Kidney tubule cell (primary cell): ENCODE measurements around the gene PCSK2.

Source experiments
- DNase-seq: peaks from one replicate; pipeline ENCODE4 v3.0.0-alpha.2; 2018; ENCODE audit warnings: low spot score

The PCSK2 gene

DNA sequence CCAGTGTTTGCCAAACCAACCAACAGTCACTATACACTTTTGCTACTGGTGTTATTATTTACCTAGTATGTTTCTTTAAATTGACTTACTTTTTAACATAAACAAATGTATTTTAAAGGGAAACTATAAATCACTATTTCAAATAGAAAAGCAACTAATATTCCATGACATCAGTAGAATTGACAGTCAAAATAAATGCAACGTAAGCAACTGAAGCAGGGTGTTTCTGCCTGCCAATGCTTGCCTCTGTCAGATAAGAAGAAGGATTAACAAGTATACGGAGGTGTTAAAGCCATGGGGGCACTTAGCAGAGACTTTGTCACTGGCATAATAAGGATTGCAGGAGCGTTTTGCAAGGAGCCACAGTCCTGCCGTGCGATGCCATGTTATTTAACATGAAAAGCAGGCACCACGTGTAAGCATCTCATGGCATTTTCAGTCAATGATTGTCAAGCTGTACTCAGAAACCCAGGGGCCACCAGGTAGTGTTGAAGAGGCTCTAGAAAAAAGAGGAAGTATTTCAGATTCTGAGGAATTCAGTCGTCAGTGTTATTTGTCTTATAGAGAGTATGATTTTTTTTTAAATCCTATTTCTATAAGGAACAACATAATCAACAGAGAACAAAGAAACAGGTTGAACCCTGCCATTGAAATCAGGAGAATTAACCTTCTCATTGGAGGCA, 172.6 kb downstream of the PCSK2 start:
- no peak for DNase-seq

GRCh38 chr20:17403461-17403860, 176.6 kb downstream of the PCSK2 start:
- DNase-seq: peak; percentile 60

DNA sequence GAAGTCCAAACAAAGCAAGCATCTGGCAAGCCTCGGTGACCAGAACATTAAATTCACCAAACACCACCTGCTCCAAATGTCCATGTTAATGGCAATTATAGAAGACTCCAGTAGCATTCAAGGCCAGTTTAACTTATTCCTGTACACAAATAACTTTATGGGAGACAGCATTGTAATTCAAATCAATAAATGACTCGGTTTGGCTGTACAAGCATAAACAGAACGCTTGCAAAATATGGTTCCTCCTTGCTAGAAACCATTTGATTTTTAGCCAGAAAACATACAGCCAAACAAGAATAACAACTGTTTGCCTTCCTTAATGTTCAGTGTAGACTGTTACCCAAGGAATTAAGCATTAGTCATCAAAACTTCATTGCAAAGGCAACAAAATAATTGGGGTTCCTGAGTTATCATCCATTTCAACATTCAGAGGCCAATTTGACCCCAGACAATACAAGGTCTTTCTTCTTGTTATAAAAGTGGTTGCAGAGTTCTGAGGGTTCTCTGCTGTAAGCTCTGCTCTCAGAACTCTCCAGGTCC, 179.3 kb downstream of the PCSK2 start:
- DNase-seq: no peak

DNA sequence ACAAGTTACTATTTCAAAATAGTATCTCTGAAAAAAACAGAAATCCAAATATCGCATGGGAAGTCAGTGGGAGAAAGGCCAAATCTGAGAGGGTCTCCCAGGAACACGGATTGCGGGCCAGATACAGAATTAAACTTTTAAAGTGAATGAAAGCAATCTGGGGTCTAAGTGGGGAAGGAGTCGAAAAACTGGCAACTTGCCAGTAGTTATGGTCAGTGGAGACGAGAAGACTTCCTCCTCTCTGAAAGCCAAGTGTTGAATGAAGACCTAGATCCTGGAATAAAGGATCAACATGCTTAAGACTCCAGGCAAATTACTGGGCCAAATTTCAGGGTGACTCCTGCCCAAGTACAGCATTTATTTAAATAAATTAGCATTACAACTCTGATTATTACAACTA, 180.7 kb downstream of the PCSK2 start:
- no peak for DNase-seq

GRCh38 chr20:17417225-17417624, 190.4 kb downstream of the PCSK2 start:
- DNase-seq: no peak

DNA sequence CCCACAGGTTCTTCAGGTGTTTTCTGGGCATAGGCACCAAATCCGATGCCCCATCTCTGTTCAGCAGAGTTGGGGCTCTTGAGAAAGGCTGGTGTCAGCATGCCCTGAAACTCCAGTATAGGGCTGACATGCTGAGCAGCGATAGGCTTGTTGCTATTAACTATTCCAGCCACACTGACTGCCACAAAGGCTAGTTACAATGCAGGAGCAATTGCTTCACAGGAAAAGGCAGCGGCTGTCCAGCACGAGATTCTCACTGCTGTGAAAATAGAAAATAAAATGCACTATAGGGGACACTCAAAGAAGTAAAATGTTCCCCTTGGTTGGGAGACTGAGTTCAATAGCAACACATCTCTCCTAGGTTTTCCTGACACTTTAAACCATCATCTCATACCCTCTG, 191.9 kb downstream of the PCSK2 start:
- DNase-seq: no peak

GRCh38 chr20:17419479-17420041, 192.7 kb downstream of the PCSK2 start:
- no peak for DNase-seq

DNA sequence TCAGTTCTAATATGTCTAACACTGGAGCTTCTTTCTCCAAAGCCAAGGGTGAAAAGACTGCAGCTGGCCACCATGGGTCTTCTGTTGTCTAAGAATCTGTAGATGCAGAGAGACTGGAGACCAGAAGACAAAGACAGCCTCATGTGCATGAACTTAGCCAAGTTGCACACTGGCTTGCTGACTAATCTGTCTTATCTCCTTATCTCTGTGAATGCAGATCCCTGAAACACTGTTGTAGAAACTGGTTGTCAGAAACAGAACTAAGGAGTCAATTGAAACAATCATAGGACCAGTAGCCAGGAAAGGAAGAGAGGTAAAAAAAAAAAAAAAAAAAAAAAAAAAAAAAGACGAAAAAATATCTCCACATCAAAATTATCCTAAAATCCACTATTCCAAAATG, 194.7 kb downstream of the PCSK2 start:
- DNase-seq: no peak

GRCh38 chr20:17423782-17424181, 196.9 kb downstream of the PCSK2 start:
- no peak for DNase-seq

- no peak for DNase-seq
These were observed 200.8 kb downstream of the PCSK2 start for GRCh38 chr20:17427638-17428037.

- DNase-seq: no peak
These were observed 203.5 kb downstream of the PCSK2 start for GRCh38 chr20:17430125-17430950.

GRCh38 chr20:17431621-17432364, 205.0 kb downstream of the PCSK2 start:
- DNase-seq: peak; percentile 46

- no peak for DNase-seq
These were observed 209.8 kb downstream of the PCSK2 start for GRCh38 chr20:17436664-17437063.

DNA sequence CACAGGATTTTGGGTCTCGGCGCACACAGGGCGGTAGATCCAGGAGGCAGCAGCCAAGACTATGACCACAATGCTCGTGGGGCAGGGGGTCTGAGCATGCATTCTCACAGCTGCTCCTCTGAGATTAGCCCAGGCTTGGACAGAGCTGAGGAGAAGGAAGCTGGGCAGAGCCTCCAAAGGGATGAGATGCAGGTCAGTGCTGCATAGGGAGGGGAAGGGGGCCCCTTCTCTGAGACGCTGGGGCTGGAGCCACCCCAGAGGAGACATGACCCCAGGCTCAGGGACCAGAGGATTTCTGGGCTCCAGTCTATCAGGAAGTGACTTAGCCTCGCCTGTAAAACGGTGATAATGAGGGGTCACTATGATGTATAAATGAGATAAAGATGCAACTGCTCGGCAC, 210.4 kb downstream of the PCSK2 start:
- no peak for DNase-seq

DNA sequence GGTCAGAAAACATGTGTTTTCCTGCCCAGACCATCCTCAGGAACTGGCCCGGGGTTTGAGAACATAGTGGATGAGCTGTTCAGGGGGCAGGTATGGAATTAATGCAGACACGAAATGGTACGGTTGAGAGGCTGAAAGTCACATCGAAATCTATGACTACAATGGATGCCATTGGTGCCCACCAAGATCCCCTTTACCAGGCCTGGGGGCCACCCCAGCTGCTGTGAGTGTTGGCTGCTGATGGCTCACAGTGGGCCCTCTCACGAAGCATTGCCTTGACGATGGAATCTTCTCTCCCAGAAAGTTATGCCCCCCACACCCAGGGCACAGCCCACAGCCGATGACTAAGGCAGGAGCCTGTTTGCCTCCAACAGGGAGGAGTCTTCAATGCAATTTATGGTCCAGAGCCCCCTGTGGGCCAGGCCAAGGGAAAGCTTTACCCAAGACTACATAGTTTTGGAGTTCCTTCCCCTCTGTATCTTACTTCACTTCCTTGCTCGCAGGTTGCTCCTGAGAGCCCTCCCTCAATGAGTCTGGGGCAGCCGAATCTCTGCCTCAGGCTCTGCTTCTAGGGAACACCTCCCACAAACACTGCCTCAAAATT, 211.7 kb downstream of the PCSK2 start:
- no peak for DNase-seq

GRCh38 chr20:17439616-17440296, 212.9 kb downstream of the PCSK2 start:
- no peak for DNase-seq

GRCh38 chr20:17441745-17442144, 214.9 kb downstream of the PCSK2 start:
- DNase-seq: no peak

GRCh38 chr20:17442588-17442987, 215.7 kb downstream of the PCSK2 start:
- DNase-seq: no peak

GRCh38 chr20:17443131-17443858, 216.5 kb downstream of the PCSK2 start:
- no peak for DNase-seq

DNA sequence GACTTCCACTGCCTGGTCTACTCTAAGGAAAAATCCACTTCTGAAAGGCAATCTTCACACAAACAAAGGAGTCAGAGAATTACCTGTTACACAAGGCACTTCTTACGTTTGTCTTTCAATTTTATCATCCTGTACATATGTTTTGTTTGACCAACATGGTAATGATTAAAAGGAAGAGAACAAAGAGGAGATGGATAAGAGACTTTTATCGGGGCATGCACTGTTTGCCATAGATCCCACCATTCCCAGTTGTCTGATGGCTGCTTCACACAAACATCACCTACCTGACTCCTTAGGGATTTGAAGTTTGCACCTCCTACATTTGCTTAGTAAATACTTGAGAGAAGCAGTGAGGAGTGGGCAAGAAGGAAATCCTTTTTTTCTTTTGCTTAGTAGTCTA, 217.3 kb downstream of the PCSK2 start:
- DNase-seq: no peak

GRCh38 chr20:17445543-17445942, 218.7 kb downstream of the PCSK2 start:
- DNase-seq: no peak
